Panc1 (cell line): ENCODE data around the gene QRICH1. TPM values are rescaled to one million over a fixed set of nuclear protein-coding genes. Genes with fewer than 3 reads are reported as not detected.

ENCODE experiments used
- ATAC-seq: fragments of 200-7000 bp; cut with Tn5 transposase; 2 replicates; pipeline ENCODE4 v1.9.1; 2020; ENCODE audit warnings: mild to moderate bottlenecking, moderate library complexity
- BruUV-seq: library from RNA; stranded (reverse); fragments of 400-500 nt; replicated peaks from 2 replicates; lab custom pipeline; 2021; lab: Mats Ljungman, UMichigan
- CTCF ChIA-PET: fragments of 300-600 bp; sonication (Branson Sonifier 250); formaldehyde crosslinking; loops from one replicate; lab custom pipeline; 2022; ENCODE audit warnings: antibody characterized with exemption; lab: Charles Lee
- POLR2A ChIA-PET: fragments of 300-600 bp; sonication (Branson Sonifier 250); formaldehyde crosslinking; loops from one replicate; lab custom pipeline; 2022; ENCODE audit warnings: antibody characterized with exemption; lab: Charles Lee
- DNase-seq: peaks from one replicate; pipeline ENCODE4 v3.0.0-alpha.2; 2010; ENCODE audit warnings: low read depth, low spot score
- H3K27ac ChIP-seq: 2 replicates; pipeline ENCODE4 v1.5.1; 2011; ENCODE audit warnings: mild to moderate bottlenecking, low read length, inconsistent platforms
- H3K27me3 ChIP-seq: fragments of 200-500 bp; sonication (Bioruptor generic); 2 replicates; pipeline ENCODE4 v1.6.0; 2014; ENCODE audit warnings: low read length, inconsistent platforms; ENCODE audit not compliant: control insufficient read depth, insufficient read depth
- H3K36me3 ChIP-seq: fragments of 200-500 bp; sonication (Bioruptor generic); 2 replicates; pipeline ENCODE4 v1.5.1; 2014; ENCODE audit warnings: inconsistent platforms, mild to moderate bottlenecking, low read length, moderate library complexity; ENCODE audit not compliant: control insufficient read depth, insufficient read depth
- H3K4me1 ChIP-seq: 2 replicates; pipeline ENCODE4 v1.5.1; 2011; ENCODE audit warnings: inconsistent platforms, mild to moderate bottlenecking, low read length, moderate library complexity; ENCODE audit not compliant: control insufficient read depth, insufficient read depth
- H3K4me3 ChIP-seq, 2 experiments: 2 replicates each; pipeline ENCODE4 v1.5.1; 2011 to 2012; ENCODE audit warnings: low read depth in 2 of 2, low read length in 2 of 2, mild to moderate bottlenecking in 2 of 2, inconsistent platforms in 1 of 2, moderate library complexity in 1 of 2
- H3K9me3 ChIP-seq: fragments of 200-500 bp; sonication (Bioruptor generic); 2 replicates; pipeline ENCODE4 v1.5.1; 2014; ENCODE audit warnings: low read depth, mild to moderate bottlenecking, inconsistent platforms, low read length, moderate library complexity; ENCODE audit not compliant: control insufficient read depth, insufficient read depth
- CTCF ChIP-seq: fragments of 450-650 bp; IDR thresholded peaks from 2 replicates; pipeline ENCODE4 v1.5.1; 2017; ENCODE audit warnings: mild to moderate bottlenecking
- POLR2AphosphoS5 ChIP-seq: IDR thresholded peaks from 2 replicates; pipeline ENCODE4 v1.6.1; 2012; ENCODE audit warnings: mild to moderate bottlenecking, low read depth, low read length, moderate library complexity
- REST ChIP-seq, 2 experiments: IDR thresholded peaks; 2 replicates each; pipeline ENCODE4 v1.6.1; 2011 to 2012; ENCODE audit warnings: low read depth in 2 of 2, control low read depth in 1 of 2, low read length in 1 of 2, mild to moderate bottlenecking in 1 of 2, moderate library complexity in 1 of 2; ENCODE audit not compliant: insufficient read depth in 1 of 2
- SIN3A ChIP-seq: IDR thresholded peaks from 2 replicates; pipeline ENCODE4 v1.6.1; 2012; ENCODE audit warnings: low read depth, mild to moderate bottlenecking, low read length, moderate library complexity, borderline replicate concordance; ENCODE audit not compliant: insufficient read depth
- TCF7L2 ChIP-seq: IDR thresholded peaks from 2 replicates; pipeline ENCODE4 v1.6.1; 2011; ENCODE audit warnings: mild to moderate bottlenecking, low read depth, low read length, inconsistent platforms
- in situ Hi-C: cut with HindIII; loops from 2 replicates; pipeline ENCODE4 v1.10.0; 2016; ENCODE audit warnings: low sequenced_read_pairs, low pct_unique_long_range_greater_than_20kb
- intact Hi-C: fragments of 100-400 bp; cut with micrococcal nuclease; formaldehyde crosslinking; loops from one replicate; pipeline ENCODE4 v1.10.0; 2022; ENCODE audit not compliant: unreplicated experiment
- microRNA-seq: library from miRNA; unstranded; fragments of <30 nt; microRNA quantifications from one replicate; pipeline ENCODE4 v1.1.0, GENCODE V29; 2020; ENCODE audit not compliant: unreplicated experiment
- total RNA-seq: library from RNA; stranded (reverse); gene quantifications from one replicate; pipeline ENCODE4 v1.2.1, GENCODE V29; 2021; ENCODE audit not compliant: unreplicated experiment

QRICH1 gene
- total RNA-seq, 1 experiment from 2014 or later, result 79.9 TPM

- no TSS peak for BruUV-seq
- Histone ChIP-seq H3K4me1 (no peaks in the 10 kb centered on the region), H3K9me3 (no peaks in the 10 kb centered on the region), H3K4me3 (no peak overlapping the region), H3K27me3 (no peaks in the 10 kb centered on the region), H3K27ac (no peak overlapping the region), H3K36me3 (peaks cover 8% of the 10 kb centered on the region)
- in situ Hi-C loops, result no loop called here
- POLR2A ChIA-PET, result no interaction called here
- TF ChIP-seq TCF7L2 (no peak), REST (IDR thresholded peaks at IDR 0.05; ENCODE audit: insufficient read depth in 1 of 2, low read depth in 2 of 2, low read length in 1 of 2) (no peak), CTCF (no peak), SIN3A (no peak), POLR2AphosphoS5 (no peak)
- CTCF ChIA-PET, result no interaction called here
- DNase-seq (no peak), ATAC-seq (no peak)
- intact Hi-C loops, result no loop called here
Observed at GRCh38 chr3:48980295-48980694, 113.6 kb downstream of the QRICH1 start.

Small RNA genes within 50 kb of the gene (microRNA-seq; reads per million reads assigned to microRNA genes)
- gene MIR191 (31,770 reads per million, percentile 99 among the genes with 10 or more reads in this experiment), gene MIR425 (19,994 reads per million, percentile 98 among the genes with 10 or more reads in this experiment), gene MIR6890 (not detected)

Other genes with a start within 250 kb of the QRICH1 start
- 85.4 TPM for gene PRKAR2A, start 246.2 kb downstream of the QRICH1 start, total RNA-seq
- gene SLC25A20, start 195.2 kb downstream of the QRICH1 start, total RNA-seq, result 12.2 TPM
- gene ARIH2, start 175.2 kb downstream of the QRICH1 start, total RNA-seq, result 77.0 TPM
- 28.3 TPM for gene P4HTM, start 103.8 kb downstream of the QRICH1 start, total RNA-seq
- gene WDR6, start 86.7 kb downstream of the QRICH1 start, total RNA-seq, result 142 TPM
- 22.5 TPM for gene DALRD3, start 75.5 kb downstream of the QRICH1 start, total RNA-seq
- 101 TPM for gene NDUFAF3, start 72.0 kb downstream of the QRICH1 start, total RNA-seq
- gene IMPDH2, start 64.7 kb downstream of the QRICH1 start, total RNA-seq, result 149 TPM
- gene QARS1, start 10.7 kb upstream of the QRICH1 start, total RNA-seq, result 186 TPM
- 60.6 TPM for gene USP19, start 26.8 kb upstream of the QRICH1 start, total RNA-seq
- gene LAMB2, start 39.0 kb upstream of the QRICH1 start, total RNA-seq, result 189 TPM
- gene CCDC71, start 72.3 kb upstream of the QRICH1 start, total RNA-seq, result 14.1 TPM
- 6.8 TPM for gene KLHDC8B, start 77.5 kb upstream of the QRICH1 start, total RNA-seq
- 2.3 TPM for gene C3orf62, start 183.2 kb upstream of the QRICH1 start, total RNA-seq
- gene USP4, start 246.0 kb upstream of the QRICH1 start, total RNA-seq, result 39.9 TPM